T1000 (cell line): ENCODE data around the gene CCDC102A.

ENCODE experiments used
- DNase-seq: peaks from one replicate; lab custom pipeline; 2025; ENCODE audit warnings: mixed read lengths; lab: John Stamatoyannopoulos, UW

The CCDC102A gene

GRCh38 chr16:57518520-57518919, 17.9 kb downstream of the CCDC102A start:
- DNase-seq = no peak

GRCh38 chr16:57517397-57518367, 18.7 kb downstream of the CCDC102A start:
- DNase-seq = no peak

- no peak for DNase-seq
Observed at GRCh38 chr16:57516773-57517172, 19.6 kb downstream of the CCDC102A start.

GRCh38 chr16:57516176-57516725, 20.1 kb downstream of the CCDC102A start:
- DNase-seq = no peak

GRCh38 chr16:57514791-57515600, 21.4 kb downstream of the CCDC102A start:
- DNase-seq = no peak

DNA sequence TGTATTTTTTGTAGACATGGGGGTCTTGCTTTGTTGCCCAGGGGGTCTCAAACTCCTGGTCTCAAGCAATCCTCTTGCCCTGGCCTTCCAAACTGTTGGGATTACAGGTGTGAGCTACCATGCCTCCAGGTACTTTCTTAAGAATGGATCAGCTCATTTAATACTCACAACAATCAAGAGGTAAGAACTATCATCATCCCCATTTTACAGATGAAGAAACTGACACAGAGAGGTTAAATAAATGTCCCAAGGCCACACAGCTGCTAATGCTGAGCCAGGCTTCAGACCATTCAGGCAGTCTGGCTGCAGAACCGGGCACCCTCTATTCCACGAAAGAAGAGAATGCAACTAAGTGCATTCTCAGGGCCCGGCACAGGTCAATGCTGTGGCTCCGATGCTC, 22.0 kb downstream of the CCDC102A start:
- DNase-seq = no peak

DNA sequence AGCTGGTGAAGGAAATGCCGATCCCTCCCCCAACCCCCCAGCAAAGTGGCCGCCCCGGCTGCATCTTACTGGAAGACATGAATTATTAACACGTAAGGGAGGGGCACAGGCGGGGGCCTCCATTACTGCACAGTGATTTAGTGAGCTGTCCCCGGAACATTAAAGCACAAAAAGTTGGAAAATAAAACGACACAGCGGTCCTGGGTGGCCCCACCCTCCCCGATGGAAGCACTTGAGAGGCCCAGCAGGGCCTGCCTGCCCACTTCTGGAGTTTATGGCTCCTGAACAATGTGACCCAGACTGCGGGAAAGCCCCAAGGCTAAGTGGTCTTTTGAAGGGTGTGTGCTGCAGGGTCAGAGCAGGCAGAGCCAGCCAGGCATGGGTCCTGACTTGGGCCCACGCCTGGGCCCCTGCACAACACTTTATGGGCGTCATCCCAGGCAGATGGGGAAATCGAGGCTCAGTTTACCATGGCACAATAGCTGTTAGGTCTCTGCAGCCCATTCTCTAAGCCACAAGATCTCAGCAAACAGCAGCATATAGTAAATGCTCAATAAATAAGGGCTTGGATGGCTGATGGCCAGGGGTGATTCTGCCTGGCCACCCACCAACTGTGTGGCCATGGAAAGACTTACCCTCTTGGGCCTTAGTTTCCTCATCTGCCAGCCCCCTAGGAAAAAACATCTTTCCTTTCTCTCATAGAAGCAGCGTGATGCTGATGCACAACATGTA, 22.8 kb downstream of the CCDC102A start:
- no peak for DNase-seq

GRCh38 chr16:57512296-57513001, 23.9 kb downstream of the CCDC102A start:
- DNase-seq = no peak

- no peak for DNase-seq
Observed at GRCh38 chr16:57510016-57510871, 26.1 kb downstream of the CCDC102A start.

DNA sequence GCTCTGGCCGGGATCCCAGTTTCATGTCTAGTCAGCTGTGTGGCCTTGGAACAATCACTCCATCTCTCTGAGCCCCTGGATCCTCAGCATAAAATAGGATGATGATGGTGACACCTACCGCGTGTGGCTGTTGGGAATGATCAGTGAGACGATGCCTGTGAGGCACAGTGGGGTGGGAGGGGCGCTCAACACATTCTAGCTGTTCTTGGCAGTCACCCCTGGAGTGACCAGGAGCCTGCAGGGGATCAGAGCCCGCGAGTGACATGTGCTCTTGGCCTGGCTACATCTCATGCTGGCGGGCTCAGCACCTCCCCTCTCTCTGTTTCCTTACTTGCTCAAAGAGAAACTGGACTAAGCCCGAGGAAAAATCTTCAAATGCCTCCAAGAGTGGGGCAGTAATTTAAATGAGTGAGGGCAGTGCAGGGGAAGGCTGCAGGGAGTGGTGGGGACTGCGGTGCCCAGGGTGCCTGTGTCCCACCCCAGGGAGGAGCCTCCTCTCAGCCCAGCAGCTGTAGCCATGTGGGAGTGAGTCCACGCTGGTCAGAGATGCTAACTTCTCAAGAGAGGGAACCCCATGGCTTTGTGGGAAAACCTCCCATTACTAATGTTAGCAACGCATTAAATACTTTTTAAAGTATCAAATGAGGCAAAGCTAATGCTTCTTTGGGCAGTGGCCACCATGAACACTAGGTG, 27.0 kb downstream of the CCDC102A start:
- no peak for DNase-seq

- DNase-seq = no peak
Observed at GRCh38 chr16:57508035-57508425, 28.3 kb downstream of the CCDC102A start.

DNA sequence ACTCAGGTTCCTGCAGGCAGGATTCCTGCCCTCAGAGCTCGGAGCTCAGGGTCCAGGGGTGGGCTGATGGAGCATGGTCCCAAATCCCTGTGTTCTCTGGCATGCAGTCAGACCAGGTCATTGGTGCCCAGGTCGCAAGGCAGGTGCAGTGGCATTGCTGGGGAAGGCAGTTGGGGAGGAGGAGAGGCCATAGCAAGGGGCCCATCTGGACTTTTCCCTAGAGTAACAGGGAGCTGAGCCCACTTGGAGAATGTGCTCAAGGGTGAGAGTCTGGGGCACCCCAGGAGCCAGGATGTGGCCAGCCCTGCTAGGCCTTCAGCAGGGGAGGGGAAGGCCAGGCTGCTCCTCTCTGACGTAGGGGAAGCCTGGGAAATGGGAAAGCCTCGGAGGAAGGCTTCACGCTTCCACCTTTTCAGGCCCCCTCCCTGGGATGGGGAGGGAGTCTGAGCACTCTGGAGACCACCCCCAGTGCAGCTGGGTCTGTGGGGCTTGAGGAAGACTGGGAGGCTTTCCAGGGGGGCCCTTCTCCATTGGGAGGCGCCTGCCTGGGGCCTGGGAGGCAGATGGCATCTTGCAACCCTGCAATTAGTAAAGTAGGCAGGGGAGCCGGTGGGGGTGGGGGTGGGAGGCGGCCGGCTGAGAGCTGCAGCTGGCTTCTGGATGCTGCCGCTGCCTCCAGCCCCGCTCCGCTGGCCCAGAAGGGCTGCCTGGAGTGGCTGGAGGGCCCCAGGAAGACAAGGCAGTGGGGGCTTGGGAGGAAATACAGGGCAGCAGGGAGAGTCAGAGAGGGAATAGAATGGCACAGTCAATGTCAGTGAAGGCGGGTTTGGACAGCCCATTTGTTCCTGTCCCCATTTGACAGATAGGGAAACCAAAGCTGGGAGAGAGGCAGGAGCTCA, 29.0 kb downstream of the CCDC102A start:
- no peak for DNase-seq

DNA sequence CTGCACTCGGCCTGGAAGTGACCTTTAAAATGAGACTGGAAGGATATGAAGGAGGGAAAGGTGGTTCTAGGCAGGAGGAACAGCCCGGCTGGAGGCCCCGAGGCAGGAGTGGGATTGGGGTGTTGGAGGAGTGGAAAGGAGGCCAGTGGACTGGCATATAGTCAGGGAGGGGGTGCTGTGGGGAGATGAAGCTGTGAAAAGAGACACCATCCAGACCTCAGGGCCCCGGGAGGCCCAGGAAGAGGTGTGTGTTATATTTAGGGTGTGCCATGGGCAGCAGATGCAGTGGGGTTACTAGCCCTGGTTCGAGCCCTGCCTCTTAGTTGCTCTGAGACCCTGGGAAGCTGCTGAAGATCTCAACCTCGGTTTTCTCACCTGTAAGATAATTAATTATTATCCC, 31.2 kb downstream of the CCDC102A start:
- no peak for DNase-seq

DNA sequence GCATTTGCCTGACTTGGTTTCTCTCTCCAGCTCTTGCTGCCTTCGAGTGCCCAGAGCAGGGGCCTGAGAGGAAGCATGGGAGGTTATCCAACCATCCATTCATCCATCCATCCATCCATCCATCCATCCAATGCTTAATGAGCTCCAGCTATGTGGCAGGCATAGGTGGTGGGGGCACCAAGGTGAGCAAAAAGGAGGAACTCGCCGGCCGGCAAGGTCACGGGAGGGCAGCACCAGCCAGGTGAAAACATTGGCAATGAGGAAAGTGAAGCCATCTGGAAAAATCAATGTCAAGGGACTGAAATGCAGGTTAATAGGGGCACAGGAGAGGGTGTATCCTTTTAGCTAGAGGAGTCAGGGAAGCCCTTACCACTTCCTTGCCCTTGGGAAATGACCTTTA, 31.9 kb downstream of the CCDC102A start:
- no peak for DNase-seq

- DNase-seq = no peak
Observed at GRCh38 chr16:57504001-57504400, 32.4 kb downstream of the CCDC102A start.

- no peak for DNase-seq
Observed at GRCh38 chr16:57503366-57503765, 33.0 kb downstream of the CCDC102A start.

DNA sequence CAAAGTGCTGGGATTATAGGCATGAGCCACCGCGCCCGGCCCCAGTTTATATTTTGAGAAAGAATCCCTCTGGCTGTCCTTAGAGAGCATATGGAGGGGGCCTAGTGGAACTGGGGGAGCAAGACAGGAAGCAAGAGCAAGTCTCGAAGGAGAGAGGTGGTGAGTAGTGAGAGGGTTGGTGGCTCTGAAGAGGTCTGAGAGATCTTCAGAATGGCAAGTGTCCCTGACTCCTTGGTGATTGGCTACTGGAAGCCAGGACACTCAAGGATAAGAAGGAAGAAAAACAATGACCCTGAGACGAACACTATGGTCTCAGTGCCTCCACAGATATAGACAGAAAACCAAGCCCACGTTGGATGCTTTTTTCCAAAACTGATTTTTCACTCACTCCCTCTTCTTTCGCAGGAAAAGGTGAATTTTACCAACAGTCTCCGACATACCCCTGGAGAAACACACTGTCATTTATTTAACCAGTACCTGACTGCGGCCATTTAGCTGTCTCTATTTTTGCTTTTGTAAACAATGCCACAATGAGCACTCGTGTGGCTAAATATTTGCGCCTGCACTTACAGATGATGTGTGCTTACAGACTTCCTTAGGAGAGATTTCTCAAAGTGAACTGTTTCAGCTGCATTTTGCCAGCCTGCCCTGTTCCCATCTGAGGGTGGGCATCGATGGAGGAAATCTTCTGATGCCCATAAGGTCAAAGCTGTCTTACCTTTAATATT, 34.2 kb downstream of the CCDC102A start:
- no peak for DNase-seq

DNA sequence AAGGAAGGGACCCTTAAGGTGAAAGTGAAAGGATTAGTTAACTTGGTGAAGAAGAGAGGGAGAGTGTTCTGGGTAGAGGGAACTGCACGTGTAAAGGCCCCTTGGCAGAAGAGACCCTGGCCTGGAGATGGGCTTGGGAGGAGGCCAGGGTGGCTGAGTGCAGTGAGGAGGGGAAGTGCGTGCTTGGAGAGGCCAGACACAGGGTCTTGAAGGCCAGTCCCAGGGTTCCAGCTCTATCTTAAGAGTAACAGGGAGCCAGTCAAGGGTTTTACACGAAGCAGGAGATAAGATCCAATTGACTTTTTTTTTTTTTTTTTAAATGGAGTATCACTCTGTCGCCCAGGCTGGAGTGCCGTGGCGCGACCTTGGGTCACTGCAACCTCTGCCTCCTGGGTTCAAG, 34.9 kb downstream of the CCDC102A start:
- DNase-seq = no peak
